Keratinocyte (primary cell): ENCODE measurements around the gene PLPP3. TPM values are rescaled to one million over a fixed set of nuclear protein-coding genes. Genes with fewer than 3 reads are reported as not detected.

Source experiments
- DNase-seq: peaks from one replicate; pipeline ENCODE4 v3.0.0-alpha.2; 2011; ENCODE audit warnings: low read depth, missing footprints, low spot score
- FAIRE-seq: peaks from 2 replicates; lab custom pipeline; 2011; peaks lifted over from hg19 to GRCh38; lab: Jason Lieb, UNC
- H2AFZ ChIP-seq: 2 replicates; pipeline ENCODE4 v1.6.0; 2012; ENCODE audit warnings: low read length, control low read depth, inconsistent platforms; ENCODE audit not compliant: control insufficient read depth
- H3K27ac ChIP-seq: 2 replicates; pipeline ENCODE4 v1.5.1; 2011; ENCODE audit warnings: low read length; ENCODE audit not compliant: control insufficient read depth, insufficient read depth
- H3K27me3 ChIP-seq: 3 replicates; pipeline ENCODE4 v1.6.0; 2011; ENCODE audit warnings: low read length; ENCODE audit not compliant: control insufficient read depth, insufficient read depth; ENCODE audit errors: extremely low read depth
- H3K36me3 ChIP-seq, 2 experiments: 2 replicates in 1 of 2; 3 replicates in 1 of 2; pipeline ENCODE4 v1.5.1; 2011; ENCODE audit warnings: low read length in 2 of 2, mild to moderate bottlenecking in 1 of 2; ENCODE audit not compliant: control insufficient read depth in 2 of 2, insufficient read depth in 2 of 2; ENCODE audit errors: extremely low read depth in 1 of 2
- H3K4me1 ChIP-seq: 3 replicates; pipeline ENCODE4 v1.5.1; 2011; ENCODE audit warnings: low read length; ENCODE audit not compliant: control insufficient read depth, insufficient read depth; ENCODE audit errors: extremely low read depth
- H3K4me2 ChIP-seq: 3 replicates; pipeline ENCODE4 v1.6.0; 2011; ENCODE audit warnings: low read depth, low read length; ENCODE audit not compliant: control insufficient read depth, insufficient read depth; ENCODE audit errors: extremely low read depth
- H3K4me3 ChIP-seq, 3 experiments: fragments of 200-600 bp in 1 of 3; sonication (generic) in 1 of 3; 2 replicates in 2 of 3; 3 replicates in 1 of 3; pipeline ENCODE4 v1.5.1; 2011 to 2016; ENCODE audit warnings: low read length in 3 of 3, mild to moderate bottlenecking in 3 of 3, control low read depth in 2 of 3, inconsistent platforms in 1 of 3, low read depth in 1 of 3, mixed read lengths in 1 of 3, mixed run types in 1 of 3, moderate library complexity in 1 of 3; ENCODE audit not compliant: control insufficient read depth in 2 of 3, insufficient read depth in 2 of 3; ENCODE audit errors: extremely low read depth in 1 of 3
- H3K79me2 ChIP-seq: 2 replicates; pipeline ENCODE4 v1.6.0; 2012; ENCODE audit warnings: low read length; ENCODE audit not compliant: control insufficient read depth, insufficient read depth
- H3K9ac ChIP-seq: 3 replicates; pipeline ENCODE4 v1.6.0; 2011; ENCODE audit warnings: low read length; ENCODE audit not compliant: control insufficient read depth, insufficient read depth; ENCODE audit errors: extremely low read depth
- H3K9me1 ChIP-seq: 3 replicates; pipeline ENCODE4 v1.6.0; 2011; ENCODE audit warnings: low read length; ENCODE audit not compliant: control insufficient read depth, insufficient read depth; ENCODE audit errors: extremely low read depth
- H3K9me3 ChIP-seq: 2 replicates; pipeline ENCODE4 v1.5.1; 2012; ENCODE audit warnings: low read depth, low read length; ENCODE audit not compliant: control insufficient read depth
- H4K20me1 ChIP-seq: 3 replicates; pipeline ENCODE4 v1.6.0; 2011; ENCODE audit warnings: low read length; ENCODE audit not compliant: control insufficient read depth, insufficient read depth; ENCODE audit errors: extremely low read depth
- EZH2 ChIP-seq: IDR thresholded peaks from one replicate; pipeline ENCODE4 v1.6.1; 2012; ENCODE audit warnings: inconsistent platforms, mild to moderate bottlenecking, low read length, moderate library complexity
- dilution Hi-C: fragments of 300-500 bp; cut with MboI; formaldehyde crosslinking; loops from one replicate; pipeline ENCODE4 v1.7.0; 2020; ENCODE audit warnings: low sequenced_read_pairs; ENCODE audit not compliant: extremely low pct_ligation_motif_present
- polyA plus RNA-seq, 5 experiments: library from polyadenylated mRNA; depleted of rRNA in 3 of 5; stranded (reverse) in 3 of 5; stranded (forward) in 1 of 5; unstranded in 1 of 5; fragments of >200 nt; gene quantifications; 1 replicate in 1 of 5; 2 replicates in 3 of 5; 3 replicates in 1 of 5; pipeline versions ENCODE4 v1.2.1 to v1.2.3, GENCODE V29; 2011 to 2012; ENCODE audit warnings: missing spikeins in 2 of 5, low read depth in 1 of 5, low replicate concordance in 1 of 5
- TF ChIP-seq, protein P1 (sequence below), 3 experiments: IDR thresholded peaks in 1 of 3; conservative IDR thresholded peaks in 1 of 3; optimal IDR thresholded peaks in 1 of 3; 2 replicates in 2 of 3; 3 replicates in 1 of 3; pipeline versions ENCODE3 to v1.5.1; 2011; ENCODE audit warnings: low read length in 3 of 3, mild to moderate bottlenecking in 3 of 3, moderate library complexity in 2 of 3, control low read depth in 1 of 3, inconsistent platforms in 1 of 3; ENCODE audit not compliant: insufficient read depth in 2 of 3; ENCODE audit errors: extremely low read depth in 1 of 3

PLPP3 gene
- polyA plus RNA-seq, 1 donor (not counting 4 experiments of a cell fraction or from before 2014, with no cell fraction given), result 4.0 TPM

DNA sequence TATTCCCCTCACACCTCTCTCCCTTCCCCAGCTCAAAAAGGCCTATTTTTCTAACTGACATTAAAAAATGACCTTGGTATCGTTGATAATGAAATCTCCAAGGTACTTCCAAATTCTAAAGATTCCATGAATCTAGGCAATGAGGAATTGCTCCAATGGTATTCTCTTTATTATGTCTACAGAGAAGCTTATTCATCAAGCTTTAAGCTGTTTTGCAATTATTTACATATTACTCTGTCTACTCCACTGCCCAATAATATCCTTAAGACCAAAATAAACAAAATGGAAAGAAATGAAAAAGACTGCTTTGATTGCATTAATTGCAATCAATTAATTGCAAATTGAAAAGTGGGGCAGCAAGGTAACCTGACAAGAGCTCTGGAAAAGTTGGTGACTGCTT lies 7.9 kb downstream of the PLPP3 start:
- H3K9ac ChIP-seq, result no peak overlapping the region
- no peak for FAIRE-seq
- no peak overlapping the region for H2AFZ ChIP-seq
- no peaks in the 10 kb centered on the region for H3K4me1 ChIP-seq
- H3K36me3 ChIP-seq, result no peaks in the 10 kb centered on the region
- H3K9me1 ChIP-seq, result no peaks in the 10 kb centered on the region
- no peaks in the 10 kb centered on the region for H3K9me3 ChIP-seq
- no peaks in the 10 kb centered on the region for H4K20me1 ChIP-seq
- no peak for TF ChIP-seq EZH2
- TF ChIP-seq, protein P1, sequence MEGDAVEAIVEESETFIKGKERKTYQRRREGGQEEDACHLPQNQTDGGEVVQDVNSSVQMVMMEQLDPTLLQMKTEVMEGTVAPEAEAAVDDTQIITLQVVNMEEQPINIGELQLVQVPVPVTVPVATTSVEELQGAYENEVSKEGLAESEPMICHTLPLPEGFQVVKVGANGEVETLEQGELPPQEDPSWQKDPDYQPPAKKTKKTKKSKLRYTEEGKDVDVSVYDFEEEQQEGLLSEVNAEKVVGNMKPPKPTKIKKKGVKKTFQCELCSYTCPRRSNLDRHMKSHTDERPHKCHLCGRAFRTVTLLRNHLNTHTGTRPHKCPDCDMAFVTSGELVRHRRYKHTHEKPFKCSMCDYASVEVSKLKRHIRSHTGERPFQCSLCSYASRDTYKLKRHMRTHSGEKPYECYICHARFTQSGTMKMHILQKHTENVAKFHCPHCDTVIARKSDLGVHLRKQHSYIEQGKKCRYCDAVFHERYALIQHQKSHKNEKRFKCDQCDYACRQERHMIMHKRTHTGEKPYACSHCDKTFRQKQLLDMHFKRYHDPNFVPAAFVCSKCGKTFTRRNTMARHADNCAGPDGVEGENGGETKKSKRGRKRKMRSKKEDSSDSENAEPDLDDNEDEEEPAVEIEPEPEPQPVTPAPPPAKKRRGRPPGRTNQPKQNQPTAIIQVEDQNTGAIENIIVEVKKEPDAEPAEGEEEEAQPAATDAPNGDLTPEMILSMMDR (optimal IDR thresholded peaks at IDR 0.05 in 1 of 3, IDR thresholded peaks at IDR 0.05 in 1 of 3, conservative IDR thresholded peaks at IDR 0.05 in 1 of 3; ENCODE audit: extremely low read depth in 1 of 3, insufficient read depth in 2 of 3, low read length in 3 of 3), result no peak
- DNase-seq, result no peak
- dilution Hi-C loops, result no loop called here
- no peak overlapping the region for H3K4me3 ChIP-seq
- H3K27me3 ChIP-seq, result no peaks in the 10 kb centered on the region
- no peak overlapping the region for H3K4me2 ChIP-seq
- H3K79me2 ChIP-seq, result no peaks in the 10 kb centered on the region
- H3K27ac ChIP-seq, result no peak overlapping the region

DNA sequence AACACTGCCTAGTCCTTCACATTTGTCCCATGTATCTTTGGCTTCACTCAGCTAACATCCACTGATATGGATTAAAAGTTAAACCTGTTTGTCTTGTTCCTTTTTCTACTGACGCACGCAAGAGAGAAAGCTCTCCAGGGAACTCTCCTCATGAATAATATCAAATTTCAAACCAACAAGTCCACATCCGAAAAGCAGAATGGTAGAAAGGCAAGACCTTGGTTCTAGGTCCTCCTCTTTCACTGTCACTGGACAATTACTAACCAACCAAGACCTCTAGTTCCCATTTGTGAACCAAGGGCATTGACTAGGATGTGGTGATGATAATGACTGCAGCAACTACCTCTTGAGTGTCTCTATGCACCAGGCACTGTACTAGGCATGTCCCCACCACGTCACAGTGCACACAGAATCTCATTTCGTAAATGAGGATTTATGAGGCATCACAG lies 8.4 kb downstream of the PLPP3 start:
- TF ChIP-seq, protein P1 (optimal IDR thresholded peaks at IDR 0.05 in 1 of 3, IDR thresholded peaks at IDR 0.05 in 1 of 3, conservative IDR thresholded peaks at IDR 0.05 in 1 of 3; ENCODE audit: extremely low read depth in 1 of 3, insufficient read depth in 2 of 3, low read length in 3 of 3), result no peak
- no peak for TF ChIP-seq EZH2
- H3K4me3 ChIP-seq, result no peak overlapping the region
- dilution Hi-C loops, result no loop called here
- H3K9me3 ChIP-seq, result no peaks in the 10 kb centered on the region
- H4K20me1 ChIP-seq, result no peaks in the 10 kb centered on the region
- H3K9ac ChIP-seq, result no peak overlapping the region
- no peak overlapping the region for H3K27ac ChIP-seq
- H3K79me2 ChIP-seq, result no peaks in the 10 kb centered on the region
- FAIRE-seq (no peak), DNase-seq (no peak)
- no peaks in the 10 kb centered on the region for H3K9me1 ChIP-seq
- peak overlapping the region; percentile 19 for H2AFZ ChIP-seq
- no peaks in the 10 kb centered on the region for H3K36me3 ChIP-seq
- H3K4me2 ChIP-seq, result no peak overlapping the region
- H3K27me3 ChIP-seq, result no peaks in the 10 kb centered on the region
- H3K4me1 ChIP-seq, result no peaks in the 10 kb centered on the region
